ENCODE data around the gene DHCR24. TPM values are rescaled to one million over a fixed set of nuclear protein-coding genes. Genes with fewer than 3 reads are reported as not detected.

Gene DHCR24
- total RNA-seq = 413 and 417 TPM in 2 replicates

GRCh38 chr1:54886724-54887664 is at the start of gene DHCR24:
TSS of gene DHCR24 (minus strand) at chr1:54887195. CDS start at chr1:54887119, 76 bp downstream.

GRCh38 chr1:54800899-54801759 is 85.9 kb downstream of the DHCR24 start, which contains the start of gene TTC22:
TSS of gene TTC22 (minus strand) at chr1:54801323. CDS start at chr1:54801163, 160 bp downstream.

Other genes with a start within 250 kb of the DHCR24 start
- gene MROH7, start 245.4 kb downstream of the DHCR24 start, total RNA-seq = not detected in 2 replicates
- gene TTC4, start 171.3 kb downstream of the DHCR24 start, total RNA-seq = 20.5 and 21.9 TPM in 2 replicates
- 4.7 and 5.6 TPM in 2 replicates for gene PARS2, start 122.7 kb downstream of the DHCR24 start, total RNA-seq
- gene TTC22, start 85.9 kb downstream of the DHCR24 start, total RNA-seq = not detected in 2 replicates
- gene TMEM61, start 93.4 kb upstream of the DHCR24 start, total RNA-seq = not detected in 2 replicates
- gene BSND, start 111.7 kb upstream of the DHCR24 start, total RNA-seq = not detected in 2 replicates
- 37.8 and 40.0 TPM in 2 replicates for gene PCSK9, start 152.4 kb upstream of the DHCR24 start, total RNA-seq